BLaER1 (cell line): ENCODE results near the gene TJP1.
"Not testable (repeated sequence)": the region's sequence is repeated elsewhere in the genome, so short reads cannot be mapped to it uniquely, and the experiment has no call there.

Experiments
- H3K27ac ChIP-seq: shearing (Covaris generic); formaldehyde crosslinking; 2 replicates; pipeline ENCODE4 v1.8.1; 2022
- H3K27me3 ChIP-seq: shearing (Covaris generic); formaldehyde crosslinking; 2 replicates; pipeline ENCODE4 v1.8.1; 2022
- H3K36me3 ChIP-seq: shearing (Covaris generic); formaldehyde crosslinking; 2 replicates; pipeline ENCODE4 v1.8.1; 2022
- H3K4me1 ChIP-seq: shearing (Covaris generic); formaldehyde crosslinking; 2 replicates; pipeline ENCODE4 v1.8.1; 2022
- H3K4me2 ChIP-seq: shearing (Covaris generic); formaldehyde crosslinking; 2 replicates; pipeline ENCODE4 v1.8.1; 2022
- H3K4me3 ChIP-seq: shearing (Covaris generic); formaldehyde crosslinking; 2 replicates; pipeline ENCODE4 v1.8.1; 2022
- H3K9ac ChIP-seq: shearing (Covaris generic); formaldehyde crosslinking; 2 replicates; pipeline ENCODE4 v1.8.1; 2022
- H3K9me3 ChIP-seq: shearing (Covaris generic); formaldehyde crosslinking; 2 replicates; pipeline ENCODE4 v1.8.1; 2022
- H4K20me1 ChIP-seq: shearing (Covaris generic); formaldehyde crosslinking; 2 replicates; pipeline ENCODE4 v1.8.1; 2022
- Cebpa-rat ChIP-seq: shearing (Covaris generic); IDR thresholded peaks from 2 replicates; pipeline ENCODE4 v1.8.1; 2022

The TJP1 gene

GRCh38 chr15:29788433-29789034 is 33.7 kb downstream of the TJP1 start:
- Histone ChIP-seq H3K9ac (no peak overlapping the region), H3K4me1 (no peaks in the 10 kb centered on the region), H3K27me3 (no peaks in the 10 kb centered on the region), H3K9me3 (no peaks in the 10 kb centered on the region), H3K4me2 (no peak overlapping the region), H3K36me3 (no peaks in the 10 kb centered on the region), H4K20me1 (no peaks in the 10 kb centered on the region), H3K4me3 (no peak overlapping the region), H3K27ac (no peak overlapping the region)
- TF ChIP-seq Cebpa-rat = no peak

- Histone ChIP-seq H3K4me2 (no peak overlapping the region), H3K27me3 (no peaks in the 10 kb centered on the region), H3K9me3 (no peaks in the 10 kb centered on the region), H3K9ac (no peak overlapping the region), H3K36me3 (no peaks in the 10 kb centered on the region), H4K20me1 (no peaks in the 10 kb centered on the region), H3K4me1 (no peaks in the 10 kb centered on the region), H3K4me3 (no peak overlapping the region), H3K27ac (no peak overlapping the region)
- TF ChIP-seq Cebpa-rat = no peak
Measured at GRCh38 chr15:29787767-29788166, 34.5 kb downstream of the TJP1 start.

GRCh38 chr15:29785642-29786041 is 36.6 kb downstream of the TJP1 start:
- H3K27me3 ChIP-seq = no peaks in the 10 kb centered on the region
- H3K27ac ChIP-seq = no peak overlapping the region
- no peak overlapping the region for H3K9ac ChIP-seq
- no peaks in the 10 kb centered on the region for H3K9me3 ChIP-seq
- H4K20me1 ChIP-seq = no peaks in the 10 kb centered on the region
- H3K4me2 ChIP-seq = no peak overlapping the region
- TF ChIP-seq Cebpa-rat = no peak
- H3K36me3 ChIP-seq = no peaks in the 10 kb centered on the region
- no peak overlapping the region for H3K4me3 ChIP-seq
- H3K4me1 ChIP-seq = no peaks in the 10 kb centered on the region

GRCh38 chr15:29785136-29785535 is 37.1 kb downstream of the TJP1 start:
- no peaks in the 10 kb centered on the region for H3K36me3 ChIP-seq
- no peak overlapping the region for H3K9ac ChIP-seq

GRCh38 chr15:29784413-29784812 is 37.9 kb downstream of the TJP1 start:
- H3K9me3 ChIP-seq = no peaks in the 10 kb centered on the region
- H3K27me3 ChIP-seq = no peaks in the 10 kb centered on the region
- H4K20me1 ChIP-seq = no peaks in the 10 kb centered on the region
- H3K9ac ChIP-seq = no peak overlapping the region
- H3K4me2 ChIP-seq = no peak overlapping the region
- H3K4me1 ChIP-seq = no peaks in the 10 kb centered on the region
- no peak for TF ChIP-seq Cebpa-rat
- H3K36me3 ChIP-seq = no peaks in the 10 kb centered on the region
- no peak overlapping the region for H3K4me3 ChIP-seq
- H3K27ac ChIP-seq = no peak overlapping the region

More at GRCh38 chr15:29785136-29785535, 37.1 kb downstream of the TJP1 start:
- no peaks in the 10 kb centered on the region for H3K4me1 ChIP-seq
- H3K4me3 ChIP-seq = no peak overlapping the region
- H3K9me3 ChIP-seq = no peaks in the 10 kb centered on the region
- no peaks in the 10 kb centered on the region for H4K20me1 ChIP-seq
- H3K27me3 ChIP-seq = no peaks in the 10 kb centered on the region
- no peak overlapping the region for H3K4me2 ChIP-seq
- H3K27ac ChIP-seq = no peak overlapping the region
- TF ChIP-seq Cebpa-rat = no peak

GRCh38 chr15:29782816-29783215 is 39.5 kb downstream of the TJP1 start:
- H3K9ac ChIP-seq, H3K4me1 ChIP-seq, H3K27me3 ChIP-seq, H3K4me3 ChIP-seq, H4K20me1 ChIP-seq, H3K9me3 ChIP-seq, H3K36me3 ChIP-seq, H3K4me2 ChIP-seq, H3K27ac ChIP-seq: not testable (repeated sequence)

GRCh38 chr15:29778382-29778781 is 43.9 kb downstream of the TJP1 start:
- Histone ChIP-seq H3K4me3 (no peak overlapping the region), H3K9me3 (no peaks in the 10 kb centered on the region), H3K36me3 (no peaks in the 10 kb centered on the region), H3K4me1 (no peaks in the 10 kb centered on the region), H4K20me1 (no peaks in the 10 kb centered on the region), H3K4me2 (no peak overlapping the region), H3K27ac (no peak overlapping the region), H3K9ac (no peak overlapping the region), H3K27me3 (no peaks in the 10 kb centered on the region)
- TF ChIP-seq Cebpa-rat = no peak

- H3K9me3 ChIP-seq = no peaks in the 10 kb centered on the region
- H3K4me2 ChIP-seq = no peak overlapping the region
- H3K4me1 ChIP-seq = no peaks in the 10 kb centered on the region
- H3K27ac ChIP-seq = no peak overlapping the region
- no peak overlapping the region for H3K4me3 ChIP-seq
- H4K20me1 ChIP-seq = no peaks in the 10 kb centered on the region
- no peaks in the 10 kb centered on the region for H3K36me3 ChIP-seq
- no peak overlapping the region for H3K9ac ChIP-seq
- no peaks in the 10 kb centered on the region for H3K27me3 ChIP-seq
- TF ChIP-seq Cebpa-rat = no peak
Measured at GRCh38 chr15:29776859-29777258, 45.4 kb downstream of the TJP1 start.

- Histone ChIP-seq H3K4me2 (no peak overlapping the region), H3K36me3 (no peaks in the 10 kb centered on the region), H3K4me1 (no peaks in the 10 kb centered on the region), H4K20me1 (no peaks in the 10 kb centered on the region), H3K4me3 (no peak overlapping the region), H3K27ac (no peak overlapping the region), H3K9ac (no peak overlapping the region), H3K27me3 (no peaks in the 10 kb centered on the region), H3K9me3 (no peaks in the 10 kb centered on the region)
- TF ChIP-seq Cebpa-rat = no peak
Measured at GRCh38 chr15:29774900-29775299, 47.4 kb downstream of the TJP1 start.

- H3K36me3 ChIP-seq = no peaks in the 10 kb centered on the region
- TF ChIP-seq Cebpa-rat = no peak
- H3K4me1 ChIP-seq = no peaks in the 10 kb centered on the region
- H3K27me3 ChIP-seq = no peaks in the 10 kb centered on the region
- H3K4me2 ChIP-seq = no peak overlapping the region
- H3K27ac ChIP-seq = no peak overlapping the region
- H3K4me3 ChIP-seq = no peak overlapping the region
- H3K9ac ChIP-seq = no peak overlapping the region
- H4K20me1 ChIP-seq = no peaks in the 10 kb centered on the region
- H3K9me3 ChIP-seq = no peaks in the 10 kb centered on the region
Measured at GRCh38 chr15:29773816-29774215, 48.5 kb downstream of the TJP1 start.

- H3K4me3 ChIP-seq = no peak overlapping the region
- no peaks in the 10 kb centered on the region for H3K9me3 ChIP-seq
- no peak overlapping the region for H3K9ac ChIP-seq
- no peaks in the 10 kb centered on the region for H3K36me3 ChIP-seq
- H4K20me1 ChIP-seq = no peaks in the 10 kb centered on the region
- H3K27me3 ChIP-seq = no peaks in the 10 kb centered on the region
- H3K27ac ChIP-seq = no peak overlapping the region
- H3K4me2 ChIP-seq = no peak overlapping the region
- no peak for TF ChIP-seq Cebpa-rat
- no peaks in the 10 kb centered on the region for H3K4me1 ChIP-seq
Measured at GRCh38 chr15:29773000-29773399, 49.3 kb downstream of the TJP1 start.
